ENCODE measurements around the gene NFILZ.

- no peak for TF ChIP-seq CTCF (optimal IDR thresholded peaks at IDR 0.05 in 1 of 3, IDR thresholded peaks at IDR 0.05 in 1 of 3, conservative IDR thresholded peaks at IDR 0.05 in 1 of 3; ENCODE audit: extremely low read depth in 1 of 3, insufficient read depth in 2 of 3, low read length in 3 of 3)
- TF ChIP-seq EZH2 (IDR thresholded peaks at IDR 0.05; ENCODE audit: low read length): no peak
Observed at GRCh38 chr19:8631425-8631819, 989 bp downstream of the NFILZ start.
